K562 (cell line): Measurements from ENCODE around the gene BAK1. TPM values are rescaled to one million over a fixed set of nuclear protein-coding genes. Genes with fewer than 3 reads are reported as not detected.

ENCODE experiments used
- ATAC-seq: fragments of 200-7000 bp; cut with Tn5 transposase; 3 replicates; pipeline ENCODE4 v1.9.1; 2020; ENCODE audit warnings: moderate library complexity
- BruUV-seq: library from RNA; stranded (reverse); fragments of 400-500 nt; replicated peaks from 2 replicates; lab custom pipeline; 2021; lab: Mats Ljungman, UMichigan
- CTCF ChIA-PET: fragments of 300-600 bp; formaldehyde crosslinking; extraction: SDS; loops from one replicate; lab custom pipeline; 2021; ENCODE audit warnings: low intra/inter-chr PET ratio; lab: Yijun Ruan, JAX
- POLR2A ChIA-PET: fragments of 300-600, 350-650 bp; sonication (Branson Sonifier 250); formaldehyde crosslinking; extraction: SDS; loops from one replicate; lab custom pipeline; 2021; ENCODE audit warnings: antibody characterized with exemption, inconsistent platforms; lab: Yijun Ruan, JAX
- DNase-seq, 4 experiments: peaks; one replicate each; pipeline versions ENCODE4 v3.0.0 to v3.0.0-alpha.2; 2011 to 2018; ENCODE audit warnings: low spot score in 3 of 4, mixed read lengths in 3 of 4; ENCODE audit errors: extremely low read depth in 1 of 4
- FAIRE-seq: peaks from 2 replicates; lab custom pipeline; 2011; peaks lifted over from hg19 to GRCh38; lab: Jason Lieb, UNC
- H2AFZ ChIP-seq: 2 replicates; pipeline ENCODE4 v1.6.0; 2011; ENCODE audit warnings: low read depth, low read length, control low read depth, inconsistent platforms
- H3K27ac ChIP-seq: fragments of 200-600 bp; 3 replicates; pipeline ENCODE4 v1.8.0; 2011; ENCODE audit warnings: low read depth, mild to moderate bottlenecking, control low read depth, inconsistent platforms, low read length, moderate library complexity, mixed read lengths; ENCODE audit errors: extremely low read depth
- H3K27me3 ChIP-seq, 2 experiments: fragments of 300-600 bp in 1 of 2; 2 replicates in 1 of 2; 3 replicates in 1 of 2; pipeline versions ENCODE4 v1.6.0 to v1.8.0; 2011; ENCODE audit warnings: inconsistent platforms in 2 of 2, low read length in 2 of 2, mild to moderate bottlenecking in 1 of 2, mixed read lengths in 1 of 2, moderate library complexity in 1 of 2; ENCODE audit not compliant: control insufficient read depth in 2 of 2, insufficient read depth in 2 of 2
- H3K36me3 ChIP-seq: fragments of 300-600 bp; 3 replicates; pipeline ENCODE4 v1.8.0; 2011; ENCODE audit warnings: mild to moderate bottlenecking, low read length, inconsistent platforms; ENCODE audit not compliant: control insufficient read depth, insufficient read depth
- H3K4me1 ChIP-seq, 2 experiments: fragments of 200-600 bp in 1 of 2; replicated peaks in 1 of 2; 2 replicates in 1 of 2; 3 replicates in 1 of 2; pipeline versions ENCODE4 v1.5.1 to v1.8.0; 2011; ENCODE audit warnings: inconsistent platforms in 2 of 2, low read length in 2 of 2, mild to moderate bottlenecking in 1 of 2, mixed read lengths in 1 of 2, moderate library complexity in 1 of 2; ENCODE audit not compliant: control insufficient read depth in 2 of 2, insufficient read depth in 2 of 2
- H3K4me2 ChIP-seq: 2 replicates; pipeline ENCODE4 v1.6.1; 2011; ENCODE audit warnings: low read length, control low read depth, inconsistent platforms, mixed read lengths; ENCODE audit not compliant: insufficient read depth
- H3K4me3 ChIP-seq: fragments of 200-600 bp; sonication (generic), shearing (Covaris generic); 2 replicates; pipeline ENCODE4 v1.5.1; 2016; ENCODE audit warnings: control low read depth, inconsistent platforms
- H3K79me2 ChIP-seq: fragments of 200-600 bp; 3 replicates; pipeline ENCODE4 v1.8.0; 2011; ENCODE audit warnings: low read length, inconsistent platforms; ENCODE audit not compliant: control insufficient read depth, insufficient read depth
- H3K9ac ChIP-seq, 2 experiments: 2 replicates each; pipeline versions ENCODE4 v1.6.0 to v1.6.1; 2011; ENCODE audit warnings: low read depth in 2 of 2, low read length in 2 of 2, control low read depth in 1 of 2, inconsistent platforms in 1 of 2, mild to moderate bottlenecking in 1 of 2, mixed read lengths in 1 of 2; ENCODE audit not compliant: insufficient read depth in 1 of 2
- H3K9me1 ChIP-seq: one replicate; pipeline ENCODE4 v1.6.0; 2011; ENCODE audit warnings: inconsistent platforms, mild to moderate bottlenecking, low read length, moderate library complexity; ENCODE audit not compliant: control insufficient read depth, insufficient read depth
- H3K9me3 ChIP-seq: replicated peaks from 2 replicates; pipeline ENCODE4 v1.5.1; 2011; ENCODE audit warnings: low read depth, low read length, inconsistent platforms; ENCODE audit not compliant: control insufficient read depth, insufficient read depth
- H4K20me1 ChIP-seq: replicated peaks from 2 replicates; pipeline ENCODE4 v1.6.1; 2011; ENCODE audit warnings: low read length, inconsistent platforms, mixed read lengths; ENCODE audit not compliant: control insufficient read depth, insufficient read depth
- ADNP ChIP-seq: fragments of 200-800 bp; sonication (Bioruptor generic); IDR thresholded peaks from 2 replicates; pipeline ENCODE4 v1.6.1; 2016; ENCODE audit warnings: missing genetic modification characterization, missing compliant biosample characterization
- BCOR ChIP-seq: fragments of 450-650 bp; IDR thresholded peaks from 2 replicates; pipeline ENCODE4 v1.6.1; 2016
- CHD4 ChIP-seq: fragments of 200-600 bp; sonication (generic); IDR thresholded peaks from 3 replicates; pipeline ENCODE4 v1.6.1; 2012; ENCODE audit warnings: low read depth, mild to moderate bottlenecking, mixed read lengths, low read length, inconsistent platforms; ENCODE audit not compliant: insufficient read depth, insufficient replicate concordance, poor library complexity, severe bottlenecking
- HDAC2 ChIP-seq: fragments of 450-650 bp; IDR thresholded peaks from 2 replicates; pipeline ENCODE4 v1.6.1; 2016; ENCODE audit warnings: mild to moderate bottlenecking
- JUN ChIP-seq, 2 experiments: sonication (generic) in 1 of 2; formaldehyde crosslinking in 1 of 2; IDR thresholded peaks; 2 replicates each; pipeline versions ENCODE4 v1.6.1 to v1.8.0; 2012 to 2022; ENCODE audit warnings: borderline replicate concordance in 2 of 2, mild to moderate bottlenecking in 2 of 2, improper control_type of control experiment in 1 of 2, low read depth in 1 of 2, low read length in 1 of 2, missing genetic modification reagents in 1 of 2
- KDM1A ChIP-seq, 2 experiments: fragments of 450-650 bp; IDR thresholded peaks; 2 replicates each; pipeline ENCODE4 v1.6.1; 2016; ENCODE audit warnings: mild to moderate bottlenecking in 2 of 2
- PHF20 ChIP-seq: fragments of 450-650 bp; IDR thresholded peaks from 2 replicates; pipeline ENCODE4 v1.6.1; 2018; ENCODE audit not compliant: partially characterized antibody
- PTBP1 ChIP-seq: fragments of 200-400 bp; formaldehyde crosslinking; IDR thresholded peaks from 2 replicates; pipeline ENCODE4 v1.6.1; 2017; ENCODE audit warnings: low read depth, low read length
- RBM25 ChIP-seq: fragments of 200-400 bp; formaldehyde crosslinking; IDR thresholded peaks from 2 replicates; pipeline ENCODE4 v1.6.1; 2018; ENCODE audit warnings: low read length, low read depth, moderate library complexity; ENCODE audit not compliant: severe bottlenecking
- RCOR1 ChIP-seq, 2 experiments: IDR thresholded peaks; 2 replicates each; pipeline ENCODE4 v1.6.1; 2012; ENCODE audit warnings: low read depth in 2 of 2, low read length in 2 of 2, borderline replicate concordance in 1 of 2, improper control_type of control experiment in 1 of 2
- SMARCB1 ChIP-seq: IDR thresholded peaks from 2 replicates; pipeline ENCODE4 v1.6.1; 2011; ENCODE audit warnings: improper control_type of control experiment, low read depth; ENCODE audit not compliant: insufficient read length
- ZNF24 ChIP-seq: fragments of 450-650 bp; IDR thresholded peaks from 2 replicates; pipeline ENCODE4 v1.6.1; 2016
- WGBS: fragments of 100-300 bp; shearing (Covaris generic); methylation state at CpG from one replicate; pipeline ENCODE4 v1.1.6; 2016; ENCODE audit warnings: low coverage, mixed read lengths; ENCODE audit not compliant: insufficient coverage; ENCODE audit errors: missing lambda C conversion rate; 5-methylcytosine and 5-hydroxymethylcytosine counted together
- in situ Hi-C: fragments of 300-500 bp; cut with MboI; formaldehyde crosslinking; loops from 4 replicates; pipeline ENCODE4 v1.15.0; 2018; ENCODE audit warnings: inconsistent platforms, mixed read lengths
- intact Hi-C: fragments of 100-400 bp; cut with micrococcal nuclease; formaldehyde crosslinking; loops from 2 replicates; pipeline ENCODE4 v1.14.2; 2022
- polyA plus RNA-seq, 8 experiments: library from polyadenylated mRNA; depleted of rRNA in 4 of 8; stranded (reverse) in 5 of 8; unstranded in 3 of 8; fragments of >200 nt; fragmentation: Nextera tagmentation in 2 of 8; fragmentation: Illumina TruSeq in 1 of 8; extraction: Ambion mirVana in 2 of 8; extraction: Trizol in 1 of 8; gene quantifications; 2 replicates each; pipeline versions ENCODE4 v1.2.1 to v1.2.3, GENCODE V29; 2011 to 2014; ENCODE audit warnings: inconsistent platforms in 1 of 8, missing spikeins in 1 of 8
- total RNA-seq, 7 experiments: library from RNA; depleted of rRNA in 6 of 7; stranded (reverse); fragments of >200 nt in 6 of 7; fragmentation: Illumina TruSeq in 2 of 7; extraction: Trizol in 2 of 7; gene quantifications; 2 replicates each; pipeline versions ENCODE4 v1.2.1 to v1.2.3, GENCODE V29; 2011 to 2021; ENCODE audit warnings: low replicate concordance in 1 of 7
- TF ChIP-seq, protein P1 (sequence below), 2 experiments: IDR thresholded peaks; 2 replicates each; pipeline ENCODE4 v1.6.1; 2012; ENCODE audit warnings: improper control_type of control experiment in 2 of 2, low read depth in 2 of 2, low read length in 2 of 2, borderline replicate concordance in 1 of 2

BAK1 gene
- total and polyA plus RNA-seq, 9 of the 15 experiments (the other 6 are each of a cell fraction or from before 2014, with no cell fraction given), result 5.4 to 30.7 (median 18.9) TPM

DNA sequence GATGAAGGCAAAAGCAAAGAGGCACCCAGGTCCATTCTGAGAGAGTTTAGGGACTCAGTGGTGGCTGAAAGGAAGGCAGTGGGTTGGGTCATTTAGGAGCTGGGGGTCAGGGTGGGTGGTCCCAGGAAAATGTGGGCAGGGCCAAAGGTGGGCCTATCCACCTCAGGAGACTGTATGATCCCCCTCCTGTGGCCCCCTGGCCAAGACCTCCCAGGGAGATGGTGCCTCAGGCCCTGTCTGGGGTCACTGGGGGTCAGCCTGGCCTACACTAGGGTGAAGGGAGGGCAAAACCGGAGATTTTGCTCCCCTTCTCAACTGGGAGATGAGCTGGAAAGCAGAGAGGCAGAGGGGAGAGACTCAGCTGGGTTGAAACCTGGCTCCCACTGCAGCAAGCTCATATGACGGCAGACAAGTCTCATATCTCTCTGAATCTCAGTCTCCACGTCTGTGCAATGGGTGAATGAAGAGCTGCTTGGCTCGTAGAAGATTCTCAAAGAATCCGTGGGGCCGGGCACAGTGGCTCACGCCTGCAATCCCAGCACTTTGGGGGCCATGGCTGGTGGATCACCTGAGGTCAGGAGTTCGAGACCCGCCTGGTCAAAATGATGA is 11.5 kb upstream of the BAK1 start:
- no peak overlapping the region for H3K4me3 ChIP-seq

More for the DNA sequence above, 11.5 kb upstream of the BAK1 start:
- H3K9me1 ChIP-seq, result peaks cover 2% of the 10 kb centered on the region
- H3K4me1 ChIP-seq, result peaks cover 15 to 32% of the 10 kb centered on the region in 2 experiments
- no peak overlapping the region; a peak in 1 of 4 replicates for H3K9ac ChIP-seq
- DNase-seq, result no peak
- H3K79me2 ChIP-seq, result no peaks in the 10 kb centered on the region
- no peak for FAIRE-seq
- no peaks in the 10 kb centered on the region for H3K27me3 ChIP-seq
- WGBS, result 68% methylated on average over 9 of the region's 9 CpGs
- H4K20me1 ChIP-seq, result no peaks in the 10 kb centered on the region
- peak; percentile 61 for TF ChIP-seq HDAC2
- peak; percentile 34 for TF ChIP-seq PHF20
- TF ChIP-seq BCOR, result peak; percentile 96
- TF ChIP-seq ZNF24, result peak; percentile 35; the same call in 1 of the 2 replicates
- peak; percentile 27 for TF ChIP-seq CHD4
- TF ChIP-seq SMARCB1, result no peak
- peak; percentile 97 for TF ChIP-seq RBM25
- peak; percentile 79 to 89 for TF ChIP-seq KDM1A (IDR thresholded peaks at IDR 0.05)
- peak in 1 of 2 experiments; percentile 52; a peak in 1 of 4 replicates for TF ChIP-seq RCOR1 (IDR thresholded peaks at IDR 0.05; ENCODE audit: borderline replicate concordance in 1 of 2, low read depth in 2 of 2, low read length in 2 of 2)
- no peak for TF ChIP-seq JUN (IDR thresholded peaks at IDR 0.05; ENCODE audit: borderline replicate concordance, low read depth, low read length)
- no peak for TF ChIP-seq JUN (CRISPR knock-in tag; IDR thresholded peaks at IDR 0.05; ENCODE audit: borderline replicate concordance)
- peak; percentile 82 for TF ChIP-seq ADNP
- TF ChIP-seq, protein P1, sequence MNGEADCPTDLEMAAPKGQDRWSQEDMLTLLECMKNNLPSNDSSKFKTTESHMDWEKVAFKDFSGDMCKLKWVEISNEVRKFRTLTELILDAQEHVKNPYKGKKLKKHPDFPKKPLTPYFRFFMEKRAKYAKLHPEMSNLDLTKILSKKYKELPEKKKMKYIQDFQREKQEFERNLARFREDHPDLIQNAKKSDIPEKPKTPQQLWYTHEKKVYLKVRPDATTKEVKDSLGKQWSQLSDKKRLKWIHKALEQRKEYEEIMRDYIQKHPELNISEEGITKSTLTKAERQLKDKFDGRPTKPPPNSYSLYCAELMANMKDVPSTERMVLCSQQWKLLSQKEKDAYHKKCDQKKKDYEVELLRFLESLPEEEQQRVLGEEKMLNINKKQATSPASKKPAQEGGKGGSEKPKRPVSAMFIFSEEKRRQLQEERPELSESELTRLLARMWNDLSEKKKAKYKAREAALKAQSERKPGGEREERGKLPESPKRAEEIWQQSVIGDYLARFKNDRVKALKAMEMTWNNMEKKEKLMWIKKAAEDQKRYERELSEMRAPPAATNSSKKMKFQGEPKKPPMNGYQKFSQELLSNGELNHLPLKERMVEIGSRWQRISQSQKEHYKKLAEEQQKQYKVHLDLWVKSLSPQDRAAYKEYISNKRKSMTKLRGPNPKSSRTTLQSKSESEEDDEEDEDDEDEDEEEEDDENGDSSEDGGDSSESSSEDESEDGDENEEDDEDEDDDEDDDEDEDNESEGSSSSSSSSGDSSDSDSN (IDR thresholded peaks at IDR 0.05; ENCODE audit: borderline replicate concordance in 1 of 2, low read depth in 2 of 2, low read length in 2 of 2), result no peak
- TF ChIP-seq PTBP1, result 0 out of 2 replicates have a peak, but pooled peaks have one; percentile 75
- in situ Hi-C loops, result no loop called here
- no TSS peak for BruUV-seq
- peak overlapping the region; percentile 4; the same call in 1 of the 2 replicates for H2AFZ ChIP-seq
- no peak overlapping the region for H3K27ac ChIP-seq
- POLR2A ChIA-PET, result interaction anchor here (0.7 to 1.6 kb wide), 3 partner anchors 10 to 184 kb away, joined by 3 read pairs; no protein-coding TSS in a partner anchor
- CTCF ChIA-PET, result interaction anchor here (3.5 kb wide), 1 partner anchor 109 kb away, joined by 60 read pairs; no protein-coding TSS in a partner anchor
- no peaks in the 10 kb centered on the region for H3K36me3 ChIP-seq
- no peaks in the 10 kb centered on the region for H3K9me3 ChIP-seq
- no peak for ATAC-seq
- H3K4me2 ChIP-seq, result no peak overlapping the region
- intact Hi-C loops, result loop anchor here (1.0 to 2.0 kb wide), 2 partner anchors 81 to 171 kb away; no protein-coding TSS in a partner anchor
